AG09309 (cell line): ENCODE results near the gene GRPEL1.
A peak's percentile ranks its signal among the peaks of the same experiment; 100 is the strongest.

ENCODE experiments used
- DNase-seq: peaks from one replicate; pipeline ENCODE4 v3.0.0-alpha.2; 2010; ENCODE audit warnings: low read depth
- H3K4me3 ChIP-seq: 2 replicates; pipeline ENCODE4 v1.5.1; 2011; ENCODE audit warnings: mild to moderate bottlenecking, low read depth, low read length, moderate library complexity; ENCODE audit not compliant: control insufficient read depth
- TF ChIP-seq, protein P1 (sequence below): IDR thresholded peaks from 2 replicates; pipeline ENCODE4 v1.5.1; 2011; ENCODE audit warnings: mild to moderate bottlenecking, low read depth, low read length, inconsistent platforms; ENCODE audit not compliant: insufficient read depth, control insufficient read depth; ENCODE audit errors: missing control alignments

Gene GRPEL1

DNA sequence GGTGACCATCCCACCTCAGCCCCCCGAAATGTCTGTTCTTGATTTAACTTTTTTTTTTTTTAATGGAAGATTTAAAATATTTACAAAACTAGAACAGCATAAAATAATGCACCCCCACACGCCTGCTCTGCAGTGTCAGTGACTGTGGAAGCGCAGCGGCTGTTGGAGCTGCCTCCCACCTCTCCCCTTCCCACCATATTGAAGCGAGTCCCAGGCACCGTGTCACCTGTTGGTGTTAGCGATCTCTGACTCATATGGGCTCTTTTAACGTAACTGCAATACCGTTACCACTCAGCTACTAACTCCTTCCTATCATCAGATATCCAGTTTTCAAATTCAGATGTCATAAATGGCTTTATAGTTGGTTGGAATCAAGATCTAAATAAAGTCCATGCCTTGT, 41.8 kb downstream of the GRPEL1 start:
- no peak overlapping the region for H3K4me3 ChIP-seq
- TF ChIP-seq, protein P1, sequence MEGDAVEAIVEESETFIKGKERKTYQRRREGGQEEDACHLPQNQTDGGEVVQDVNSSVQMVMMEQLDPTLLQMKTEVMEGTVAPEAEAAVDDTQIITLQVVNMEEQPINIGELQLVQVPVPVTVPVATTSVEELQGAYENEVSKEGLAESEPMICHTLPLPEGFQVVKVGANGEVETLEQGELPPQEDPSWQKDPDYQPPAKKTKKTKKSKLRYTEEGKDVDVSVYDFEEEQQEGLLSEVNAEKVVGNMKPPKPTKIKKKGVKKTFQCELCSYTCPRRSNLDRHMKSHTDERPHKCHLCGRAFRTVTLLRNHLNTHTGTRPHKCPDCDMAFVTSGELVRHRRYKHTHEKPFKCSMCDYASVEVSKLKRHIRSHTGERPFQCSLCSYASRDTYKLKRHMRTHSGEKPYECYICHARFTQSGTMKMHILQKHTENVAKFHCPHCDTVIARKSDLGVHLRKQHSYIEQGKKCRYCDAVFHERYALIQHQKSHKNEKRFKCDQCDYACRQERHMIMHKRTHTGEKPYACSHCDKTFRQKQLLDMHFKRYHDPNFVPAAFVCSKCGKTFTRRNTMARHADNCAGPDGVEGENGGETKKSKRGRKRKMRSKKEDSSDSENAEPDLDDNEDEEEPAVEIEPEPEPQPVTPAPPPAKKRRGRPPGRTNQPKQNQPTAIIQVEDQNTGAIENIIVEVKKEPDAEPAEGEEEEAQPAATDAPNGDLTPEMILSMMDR: no peak
- DNase-seq: no peak

DNA sequence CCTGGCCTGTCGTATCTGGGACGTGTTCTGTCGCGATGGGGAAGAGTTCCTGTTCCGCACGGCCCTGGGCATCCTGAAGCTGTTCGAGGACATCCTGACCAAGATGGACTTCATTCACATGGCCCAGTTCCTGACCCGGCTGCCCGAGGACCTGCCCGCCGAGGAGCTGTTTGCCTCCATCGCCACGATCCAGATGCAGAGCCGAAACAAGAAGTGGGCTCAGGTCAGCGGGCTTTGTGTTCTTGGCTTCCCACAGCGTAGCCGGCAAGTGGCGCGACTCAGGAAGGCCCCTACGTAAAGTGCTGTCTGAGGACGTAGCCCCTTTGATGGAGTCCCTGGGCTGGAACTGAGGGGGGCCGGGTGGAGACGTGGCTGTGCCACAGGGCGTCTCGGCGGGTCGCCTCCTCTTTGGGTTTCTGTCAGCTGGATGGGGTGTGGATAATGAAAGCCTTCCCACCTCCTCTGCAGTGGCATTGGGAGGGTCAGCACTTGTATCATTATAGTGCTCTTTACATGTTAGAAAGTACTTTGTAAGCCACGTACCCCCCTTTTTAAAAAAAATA, 42.7 kb downstream of the GRPEL1 start:
- no peak overlapping the region for H3K4me3 ChIP-seq
- no peak for DNase-seq
- TF ChIP-seq, protein P1: no peak

DNA sequence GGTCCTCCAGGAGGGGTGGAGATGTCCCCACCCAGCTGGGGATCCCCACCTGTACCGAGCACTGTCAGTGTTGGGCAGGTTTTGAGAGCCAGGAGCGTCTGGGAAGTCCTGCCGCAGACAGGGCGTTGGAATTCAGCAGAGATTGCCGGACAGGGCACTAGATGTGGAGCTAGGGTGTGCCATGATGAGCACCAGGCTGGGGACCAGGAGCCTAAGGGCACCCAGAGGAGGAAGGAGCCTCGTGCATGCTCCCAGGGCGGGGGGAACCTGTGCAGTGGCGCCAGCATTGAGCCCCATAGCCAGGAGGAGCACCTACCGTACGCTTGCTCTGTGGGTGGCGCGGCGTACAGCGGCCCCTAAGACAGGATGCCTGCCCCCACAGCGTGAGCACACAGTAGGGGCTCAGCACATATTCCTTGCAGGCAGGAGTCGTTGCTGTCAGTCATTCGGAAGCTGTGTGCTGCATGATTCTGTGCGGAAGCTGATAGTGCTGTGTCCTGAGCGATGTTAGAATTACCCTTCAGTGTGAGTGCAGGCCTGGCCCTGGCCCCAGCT, 43.5 kb downstream of the GRPEL1 start:
- no peak for DNase-seq
- TF ChIP-seq, protein P1: no peak
- H3K4me3 ChIP-seq: no peak overlapping the region

DNA sequence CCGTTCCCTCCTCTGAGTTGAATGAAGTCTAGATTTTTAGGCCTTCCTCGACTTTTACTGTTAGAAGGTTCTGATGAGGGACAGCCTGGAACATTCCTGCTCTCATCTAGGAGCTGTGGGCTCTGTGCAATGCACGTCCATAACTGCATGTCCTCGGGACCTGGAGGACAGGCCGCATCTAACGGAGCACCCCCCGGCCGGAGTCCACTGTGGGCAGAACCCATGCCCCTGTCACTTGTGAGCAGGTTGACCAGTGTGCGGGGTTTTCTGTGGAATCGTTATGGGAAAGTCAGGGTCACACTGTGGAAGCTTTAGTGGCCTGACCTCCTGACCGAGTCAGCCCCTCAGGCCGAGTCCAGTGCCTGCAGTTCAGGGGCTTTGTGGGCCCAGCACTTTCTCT, 44.0 kb downstream of the GRPEL1 start:
- no peak overlapping the region for H3K4me3 ChIP-seq
- DNase-seq: no peak
- TF ChIP-seq, protein P1: no peak

DNA sequence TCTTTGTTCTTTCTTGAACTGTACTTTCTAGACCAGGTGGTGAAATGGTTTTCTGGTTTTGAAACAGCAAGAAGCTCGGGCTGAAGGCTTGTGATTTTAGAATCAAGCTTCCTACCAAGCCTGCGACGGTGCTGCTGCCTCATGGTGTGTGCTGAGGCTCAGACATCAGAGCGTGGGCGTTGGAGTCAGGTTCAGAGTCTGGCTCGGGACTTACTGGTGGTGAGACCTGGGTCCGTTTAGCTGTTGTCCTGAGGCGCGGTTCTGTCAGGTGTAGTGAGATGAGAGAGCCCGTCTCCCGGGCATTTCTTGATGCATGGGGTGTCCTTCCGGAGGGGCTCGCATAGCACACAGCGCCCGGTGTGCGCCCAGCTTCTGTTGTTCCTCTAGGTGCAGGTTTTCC, 44.4 kb downstream of the GRPEL1 start:
- H3K4me3 ChIP-seq: no peak overlapping the region
- TF ChIP-seq, protein P1: no peak
- DNase-seq: no peak

DNA sequence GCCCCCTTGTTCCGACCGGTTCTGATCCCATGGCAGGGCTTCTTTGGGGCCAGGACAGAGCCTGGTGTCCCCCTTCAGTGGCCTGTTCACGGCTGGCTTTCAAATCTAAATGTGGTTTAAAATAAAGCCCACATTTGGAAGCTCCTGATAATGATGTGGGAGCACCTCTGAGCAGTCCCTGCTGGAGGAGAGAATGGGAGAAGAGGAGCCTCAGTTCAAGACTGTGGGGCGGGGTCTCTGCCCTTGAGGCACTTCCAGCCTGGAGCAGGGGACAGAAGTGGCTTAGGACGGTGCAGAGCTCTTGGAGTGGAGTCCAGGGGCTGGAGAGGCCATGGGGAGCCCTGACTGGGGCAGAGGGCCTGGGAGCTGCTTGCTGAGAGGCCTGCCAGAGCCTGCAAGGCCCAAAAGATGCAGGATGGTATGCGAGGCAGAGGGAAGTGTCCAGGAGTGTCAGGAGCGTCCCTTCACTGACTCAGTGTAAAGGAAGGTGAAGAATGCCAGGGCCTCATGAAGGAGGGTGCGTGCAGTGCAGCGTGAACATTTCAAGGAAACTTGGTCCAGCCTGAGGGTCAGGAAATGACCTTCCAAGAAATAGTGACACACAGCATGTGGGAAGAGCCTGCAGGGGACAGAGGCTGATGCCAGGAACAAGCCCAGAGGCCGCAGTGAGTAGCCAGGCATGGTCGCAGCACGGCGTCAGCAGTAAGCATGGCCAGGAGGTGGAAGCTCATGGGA, 45.8 kb downstream of the GRPEL1 start:
- peak; percentile 57 for DNase-seq
- no peak overlapping the region for H3K4me3 ChIP-seq
- TF ChIP-seq, protein P1: no peak
